Keratinocyte (primary cell): ENCODE measurements around the gene IDH3A.

Experiments
- CTCF ChIP-seq, 3 experiments: IDR thresholded peaks in 1 of 3; conservative IDR thresholded peaks in 1 of 3; optimal IDR thresholded peaks in 1 of 3; 2 replicates in 2 of 3; 3 replicates in 1 of 3; pipeline versions ENCODE3 to v1.5.1; 2011; ENCODE audit warnings: low read length in 3 of 3, mild to moderate bottlenecking in 3 of 3, moderate library complexity in 2 of 3, control low read depth in 1 of 3, inconsistent platforms in 1 of 3; ENCODE audit not compliant: insufficient read depth in 2 of 3; ENCODE audit errors: extremely low read depth in 1 of 3
- EZH2 ChIP-seq: IDR thresholded peaks from one replicate; pipeline ENCODE4 v1.6.1; 2012; ENCODE audit warnings: inconsistent platforms, mild to moderate bottlenecking, low read length, moderate library complexity

DNA sequence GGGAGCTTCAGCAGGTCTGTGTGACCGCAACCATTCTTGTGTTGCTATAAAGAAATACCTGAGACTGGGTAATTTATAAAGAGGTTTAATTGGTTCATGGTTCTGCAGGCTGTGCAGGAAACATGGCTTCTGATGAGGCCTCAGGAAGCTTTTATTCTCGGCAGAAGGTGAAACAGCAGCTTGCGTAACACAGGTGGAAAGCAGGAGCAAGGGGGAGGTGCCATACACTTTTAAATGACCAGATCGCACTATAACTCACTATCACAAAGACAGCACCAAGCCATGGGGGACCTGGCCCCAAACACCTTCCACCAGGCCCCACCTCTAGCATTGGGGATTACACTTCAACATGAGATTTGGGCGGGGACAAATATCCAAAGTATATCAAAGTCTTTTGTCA, 9.6 kb upstream of the IDH3A start:
- no peak for TF ChIP-seq CTCF (optimal IDR thresholded peaks at IDR 0.05 in 1 of 3, IDR thresholded peaks at IDR 0.05 in 1 of 3, conservative IDR thresholded peaks at IDR 0.05 in 1 of 3; ENCODE audit: extremely low read depth in 1 of 3, insufficient read depth in 2 of 3, low read length in 3 of 3)
- TF ChIP-seq EZH2, result no peak
